Gastroesophageal sphincter (tissue), 4 donors: Measurements from ENCODE around the gene NFKB1. TPM values are rescaled to one million over a fixed set of nuclear protein-coding genes. Genes with fewer than 3 reads are reported as not detected.

ENCODE experiments used
- ATAC-seq: fragments of 150-250 bp; one replicate; pipeline ENCODE4 v1.9.1; 2016; ENCODE audit warnings: mild to moderate bottlenecking, moderate library complexity
- H3K27ac ChIP-seq, 4 donors: fragments of 200-600 bp; sonication (generic) in 3 of 4; 1 replicate in 3 of 4; 2 replicates in 1 of 4; pipeline ENCODE4 v1.5.1; 2016 to 2019
- H3K27me3 ChIP-seq: fragments of 200-600 bp; sonication (generic); one replicate; pipeline ENCODE4 v1.5.1; 2019
- H3K36me3 ChIP-seq, 2 donors: fragments of 200-600 bp; sonication (generic); one replicate each; pipeline ENCODE4 v1.5.1; 2019; ENCODE audit warnings: control low read depth in 1 of 2
- H3K4me1 ChIP-seq, 3 donors: fragments of 200-600 bp; sonication (generic); 1 replicate in 2 of 3; 2 replicates in 1 of 3; pipeline ENCODE4 v1.5.1; 2016 to 2019; ENCODE audit warnings: control low read depth in 2 of 3
- H3K4me3 ChIP-seq, 2 donors: fragments of 200-600 bp; sonication (generic); one replicate each; pipeline ENCODE4 v1.5.1; 2019; ENCODE audit warnings: mild to moderate bottlenecking in 1 of 2, moderate library complexity in 1 of 2
- H3K9me3 ChIP-seq, 3 donors: fragments of 200-600 bp; sonication (generic); one replicate each; pipeline ENCODE4 v1.5.1; 2017 to 2019; ENCODE audit warnings: control low read depth in 2 of 3
- CTCF ChIP-seq, 4 experiments: fragments of 200-600 bp in 2 of 4; fragments of 450-650 bp in 2 of 4; sonication (generic) in 1 of 4; IDR thresholded peaks; one replicate each; pipeline ENCODE4 v1.5.1; 2017 to 2019; ENCODE audit warnings: antibody characterized with exemption in 4 of 4, mild to moderate bottlenecking in 2 of 4, moderate library complexity in 2 of 4
- EP300 ChIP-seq: sonication (generic); formaldehyde crosslinking; IDR thresholded peaks from one replicate; pipeline ENCODE4 v1.6.1; 2017; ENCODE audit warnings: antibody characterized with exemption, mild to moderate bottlenecking
- POLR2A ChIP-seq, 2 donors: fragments of 450-650 bp; IDR thresholded peaks; one replicate each; pipeline ENCODE4 v1.6.1; 2017; ENCODE audit warnings: antibody characterized with exemption in 2 of 2, mild to moderate bottlenecking in 2 of 2, moderate library complexity in 1 of 2
- POLR2AphosphoS5 ChIP-seq: sonication (generic); formaldehyde crosslinking; IDR thresholded peaks from one replicate; pipeline ENCODE4 v1.6.1; 2017; ENCODE audit warnings: antibody characterized with exemption
- WGBS, 2 donors: methylation state at CpG; one replicate each; pipeline ENCODE4 v1.1.5; 2018; ENCODE audit warnings: low coverage in 1 of 2; 5-methylcytosine and 5-hydroxymethylcytosine counted together
- total RNA-seq, 4 donors: library from RNA; depleted of rRNA; stranded (reverse); fragments of >200 nt; gene quantifications; one replicate each; pipeline ENCODE4 v1.1.0, GENCODE V29; 2016

The NFKB1 gene
- total RNA-seq, 4 donors from 2014 or later: 27.6 to 50.1 (median 43.8) TPM

GRCh38 chr4:102500352-102500695, 835 bp upstream of the NFKB1 start:
- TF ChIP-seq CTCF (IDR thresholded peaks at IDR 0.05): peak in 1 of 4 experiments; percentile 32
- TF ChIP-seq EP300: no peak
- no peak for TF ChIP-seq POLR2A (IDR thresholded peaks at IDR 0.05)
- 45 to 54% methylated on average over 2 of the region's 3 CpGs for WGBS, 2 donors
- peak overlapping the region; percentile 97 to 99 (median 98) for H3K27ac ChIP-seq
- H3K4me3 ChIP-seq: peak overlapping the region; percentile 44 to 92
- no peaks in the 10 kb centered on the region for H3K9me3 ChIP-seq
- no peaks in the 10 kb centered on the region for H3K27me3 ChIP-seq
- H3K36me3 ChIP-seq: no peaks in the 10 kb centered on the region
- H3K4me1 ChIP-seq: peaks cover 3 to 53% (median 10%) of the 10 kb centered on the region in 3 donors
- no peak for ATAC-seq

GRCh38 chr4:102501447-102501696, 213 bp downstream of the NFKB1 start:
- ATAC-seq: peak; percentile 78
- no CpG with 5 or more reads among the region's 44 CpGs for WGBS, 2 donors
- TF ChIP-seq CTCF (IDR thresholded peaks at IDR 0.05) (peak in 1 of 4 experiments; percentile 2), POLR2AphosphoS5 (no peak), POLR2A (IDR thresholded peaks at IDR 0.05) (no peak)
- H3K4me3 ChIP-seq: peak overlapping the region; percentile 44 to 92
- no peaks in the 10 kb centered on the region for H3K27me3 ChIP-seq
- peak overlapping the region; percentile 97 to 99 (median 98) for H3K27ac ChIP-seq
- peaks cover 5 to 58% (median 10%) of the 10 kb centered on the region in 3 donors for H3K4me1 ChIP-seq
- H3K9me3 ChIP-seq: no peaks in the 10 kb centered on the region
- no peaks in the 10 kb centered on the region for H3K36me3 ChIP-seq

GRCh38 chr4:102502543-102502818, 1.3 kb downstream of the NFKB1 start:
- WGBS, 2 donors: 0% methylated on average over 1 of the region's 1 CpG
- H3K27ac ChIP-seq: peak overlapping the region; percentile 97 to 99 (median 98)
- H3K4me1 ChIP-seq: peaks cover 7 to 67% (median 10%) of the 10 kb centered on the region in 3 donors
- H3K36me3 ChIP-seq: no peaks in the 10 kb centered on the region
- ATAC-seq: no peak
- TF ChIP-seq CTCF (IDR thresholded peaks at IDR 0.05) (no peak), EP300 (no peak), POLR2A (IDR thresholded peaks at IDR 0.05) (no peak), POLR2AphosphoS5 (no peak)
- H3K27me3 ChIP-seq: no peaks in the 10 kb centered on the region
- peak overlapping the region; percentile 44 to 92 for H3K4me3 ChIP-seq
- H3K9me3 ChIP-seq: no peaks in the 10 kb centered on the region

GRCh38 chr4:102503301-102503746, 2.2 kb downstream of the NFKB1 start:
- no peaks in the 10 kb centered on the region for H3K36me3 ChIP-seq
- no peak overlapping the region for H3K27ac ChIP-seq
- 36 to 40% methylated on average over 3 of the region's 3 CpGs for WGBS, 2 donors

More at GRCh38 chr4:102503301-102503746, 2.2 kb downstream of the NFKB1 start:
- peaks cover 7 to 74% (median 10%) of the 10 kb centered on the region in 3 donors for H3K4me1 ChIP-seq
- TF ChIP-seq CTCF (IDR thresholded peaks at IDR 0.05) (no peak), EP300 (no peak), POLR2A (IDR thresholded peaks at IDR 0.05) (no peak), POLR2AphosphoS5 (no peak)
- no peaks in the 10 kb centered on the region for H3K9me3 ChIP-seq
- H3K4me3 ChIP-seq: peak overlapping the region in 1 of 2 donors; percentile 92
- H3K27me3 ChIP-seq: no peaks in the 10 kb centered on the region
- no peak for ATAC-seq
